Effector CD8-positive, alpha-beta T cell (primary cell): Measurements from ENCODE around the gene FBLN2.
"Not testable (repeated sequence)": the region's sequence is repeated elsewhere in the genome, so short reads cannot be mapped to it uniquely, and the experiment has no call there.

Experiments
- DNase-seq: peaks from one replicate; lab custom pipeline; 2025; lab: John Stamatoyannopoulos, UW

The FBLN2 gene

DNA sequence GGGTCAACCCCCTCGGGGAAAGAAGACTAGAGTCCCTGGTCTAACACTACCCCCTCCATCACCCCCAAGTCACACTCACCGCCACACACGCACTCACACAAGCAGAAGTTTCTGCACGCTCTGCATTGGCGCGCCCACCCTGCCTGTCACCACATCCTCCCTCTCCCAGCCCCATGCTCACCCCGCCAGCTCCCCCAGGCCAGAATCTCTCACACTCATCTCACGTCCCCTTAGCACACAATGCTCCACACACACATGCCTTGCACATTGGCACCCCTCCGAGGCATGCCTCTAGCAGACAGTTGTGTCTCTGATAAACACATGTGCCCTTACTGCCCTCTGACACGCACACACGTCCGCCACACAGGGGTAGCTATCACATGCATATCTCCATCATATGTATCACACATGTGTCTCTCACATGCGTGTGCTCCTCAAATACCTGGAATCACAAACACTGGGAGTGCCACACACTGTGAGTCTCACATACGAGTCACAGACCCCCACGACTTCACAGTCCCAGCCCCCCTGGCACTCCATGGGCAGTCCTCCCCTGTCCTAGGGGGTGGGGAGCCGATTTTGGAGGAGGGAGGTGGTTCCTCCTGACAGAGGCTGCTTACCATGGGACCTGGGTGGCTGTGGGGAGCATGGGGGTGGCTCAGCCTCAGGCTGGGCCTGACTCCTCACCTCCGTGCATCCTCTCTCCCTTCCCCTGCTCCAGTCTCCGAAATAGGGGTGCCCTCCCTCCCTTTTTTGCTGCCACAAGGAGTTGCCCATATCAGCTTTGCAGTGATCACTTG, 898 bp downstream of the FBLN2 start:
- DNase-seq, result no peak

DNA sequence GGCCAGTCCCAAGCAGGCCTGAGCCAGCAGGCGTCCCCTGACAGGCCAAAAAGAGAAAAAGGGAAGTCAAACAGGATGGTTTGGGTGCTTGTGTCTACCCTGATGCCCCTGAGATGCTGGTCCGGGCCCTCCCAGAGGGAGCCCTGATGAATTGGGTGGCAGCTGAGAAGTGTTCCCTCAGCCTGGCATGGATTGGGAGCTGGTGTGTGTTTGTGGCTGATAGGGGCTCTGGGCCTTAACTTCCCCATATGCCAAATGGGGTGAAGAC, 1.4 kb downstream of the FBLN2 start:
- DNase-seq, result no peak

DNA sequence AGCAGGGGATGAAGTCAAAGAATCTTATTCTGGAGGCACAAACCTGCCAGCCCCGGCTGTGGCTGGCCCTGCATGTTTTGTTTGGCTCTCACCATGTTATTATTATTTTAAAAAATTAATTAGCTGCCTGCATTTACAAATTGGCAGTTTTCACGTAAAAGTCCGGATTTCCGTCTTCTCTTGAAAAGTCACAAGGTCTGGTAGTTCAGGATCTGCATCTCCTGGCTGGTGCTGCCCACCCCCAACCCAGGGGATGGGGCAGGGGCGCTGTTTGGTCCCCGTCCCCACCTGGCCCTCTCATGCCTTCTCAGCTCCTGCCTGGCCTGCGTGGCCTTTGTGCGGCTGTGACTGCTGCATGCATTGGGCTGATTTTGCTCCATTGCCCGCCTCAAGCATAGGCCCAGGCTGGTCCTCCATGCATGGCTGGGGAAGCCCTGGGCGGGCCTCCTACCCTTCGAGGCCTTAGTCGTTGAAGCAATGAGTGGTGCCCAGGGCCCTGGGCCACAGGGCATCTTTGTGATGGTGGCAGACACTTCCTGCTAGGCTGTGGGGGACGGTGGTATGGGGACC, 2.0 kb downstream of the FBLN2 start:
- DNase-seq, result no peak

DNA sequence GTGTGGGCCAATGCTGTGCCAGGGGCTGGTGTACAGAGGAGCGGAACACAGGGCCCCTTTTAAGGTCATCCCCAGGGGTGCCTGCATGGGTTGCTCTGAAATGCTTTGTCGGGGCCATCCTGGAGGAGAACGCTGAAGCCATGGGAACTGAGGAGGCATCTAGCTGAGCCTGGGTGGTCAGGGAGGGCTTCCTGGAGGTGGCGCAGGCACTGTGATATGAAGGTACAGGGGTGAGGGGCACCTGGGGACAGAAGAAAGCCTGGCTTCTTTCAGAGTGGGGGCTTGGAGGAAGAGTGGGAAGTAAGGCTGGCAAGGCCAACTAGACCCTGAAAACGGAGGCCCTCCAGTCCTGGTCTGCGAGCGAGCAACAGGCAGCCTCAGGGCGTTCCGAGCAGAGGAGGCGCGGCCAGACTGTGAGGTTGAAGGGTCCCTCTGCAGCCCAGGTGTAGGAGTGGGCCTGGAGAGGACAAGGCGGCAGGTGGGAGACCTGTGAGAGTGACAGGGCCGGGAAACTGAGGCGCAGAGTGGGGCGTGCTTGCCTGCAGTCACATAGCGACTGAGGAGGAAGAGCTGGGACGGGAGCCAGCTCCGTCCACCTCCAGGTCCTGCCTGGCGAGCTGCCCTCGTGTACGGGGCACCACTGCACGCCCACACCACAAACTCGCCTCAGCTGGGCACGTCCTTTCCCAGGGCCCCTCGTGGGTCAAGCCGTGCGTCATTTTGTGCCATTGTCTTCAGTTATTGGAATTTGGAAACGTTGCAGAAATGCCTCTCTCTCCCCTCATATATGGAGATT, 4.1 kb downstream of the FBLN2 start:
- DNase-seq, result no peak

DNA sequence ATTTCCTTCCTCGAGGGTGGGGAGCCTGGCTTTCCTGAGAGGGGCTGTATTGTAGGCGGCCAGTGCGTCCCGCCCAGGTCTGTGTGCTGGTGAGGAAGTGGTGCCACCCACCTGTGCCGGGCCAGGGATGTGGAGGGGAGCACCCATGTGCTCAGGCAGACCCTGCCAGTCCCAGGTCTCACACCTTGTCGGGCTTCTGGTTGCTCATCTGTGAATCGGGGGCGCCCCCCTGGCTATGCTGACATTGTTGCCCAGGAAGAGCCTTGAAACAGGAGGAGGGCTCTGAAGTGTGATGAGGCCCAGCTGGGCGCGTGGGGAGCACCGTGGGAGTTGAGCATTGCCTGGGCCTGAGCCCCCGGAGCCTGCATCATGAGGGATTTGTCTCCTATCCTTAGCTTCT, 4.8 kb downstream of the FBLN2 start:
- no peak for DNase-seq

GRCh38 chr3:13555753-13556152, 6.8 kb downstream of the FBLN2 start:
- no peak for DNase-seq

- no peak for DNase-seq
Measured at GRCh38 chr3:13556207-13556606, 7.3 kb downstream of the FBLN2 start.

- DNase-seq, result no peak
Measured at GRCh38 chr3:13556917-13557316, 8.0 kb downstream of the FBLN2 start.

GRCh38 chr3:13557417-13557816, 8.5 kb downstream of the FBLN2 start:
- no peak for DNase-seq

- DNase-seq, result no peak
Measured at GRCh38 chr3:13557926-13558325, 9.0 kb downstream of the FBLN2 start.

- DNase-seq, result no peak
Measured at GRCh38 chr3:13558651-13559050, 9.7 kb downstream of the FBLN2 start.

DNA sequence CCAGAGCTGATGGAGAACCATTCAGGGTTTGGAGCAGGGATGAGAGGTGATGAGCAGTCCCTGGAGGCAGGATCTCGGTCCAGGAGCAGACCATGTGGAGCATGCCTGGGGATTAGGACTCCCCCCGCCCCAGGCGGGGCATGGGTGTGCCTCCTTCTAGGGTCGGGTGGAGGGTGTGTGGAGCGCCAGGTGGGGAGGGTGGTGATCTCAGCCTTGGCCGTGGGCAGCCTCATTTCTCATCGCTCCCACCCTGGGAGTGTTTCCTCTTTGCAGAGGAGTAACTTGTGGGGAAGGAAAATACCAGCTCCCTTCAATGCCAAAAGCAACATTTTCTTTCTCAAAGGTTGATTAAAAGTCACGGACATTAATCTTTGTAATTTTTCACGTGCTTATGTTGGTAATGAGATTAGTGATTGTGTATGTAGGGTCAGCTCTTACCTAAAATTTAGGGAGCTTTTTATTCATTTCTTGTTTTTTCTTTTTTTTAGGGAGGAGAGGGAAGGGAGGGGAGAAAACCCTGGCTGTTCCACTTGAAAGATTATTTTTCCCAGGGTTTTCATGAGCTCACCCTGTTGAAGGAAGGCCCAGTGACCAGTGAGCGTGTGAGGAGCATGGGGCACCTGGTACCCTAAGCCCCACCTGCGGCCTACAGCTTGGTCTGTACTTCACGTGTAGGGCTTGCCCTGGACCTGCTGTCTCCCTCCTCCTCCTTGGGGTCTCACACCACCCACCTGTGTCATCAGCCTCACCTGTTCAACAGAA, 11.0 kb downstream of the FBLN2 start:
- DNase-seq, result no peak

DNA sequence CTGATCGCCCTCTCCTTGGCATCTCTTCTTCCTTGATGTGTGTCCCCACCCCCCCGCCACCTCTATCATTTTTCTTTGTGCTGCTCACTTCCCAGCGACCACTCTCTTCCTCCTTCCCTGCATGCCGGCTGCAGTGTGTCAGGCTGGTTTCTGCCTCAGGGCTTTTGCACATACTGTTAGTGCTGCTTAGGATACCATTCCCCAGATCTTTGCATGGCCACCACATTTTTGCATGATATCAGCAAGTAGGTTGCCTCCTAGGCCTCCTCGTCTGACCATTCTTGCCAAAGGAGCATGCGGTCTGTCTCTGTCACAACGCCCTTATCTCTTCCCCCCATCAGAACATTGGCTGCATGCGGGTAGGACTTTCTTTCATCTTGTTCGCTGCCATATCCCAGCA, 12.5 kb downstream of the FBLN2 start:
- DNase-seq, result no peak

- no peak for DNase-seq
Measured at GRCh38 chr3:13561967-13562366, 13.0 kb downstream of the FBLN2 start.

DNA sequence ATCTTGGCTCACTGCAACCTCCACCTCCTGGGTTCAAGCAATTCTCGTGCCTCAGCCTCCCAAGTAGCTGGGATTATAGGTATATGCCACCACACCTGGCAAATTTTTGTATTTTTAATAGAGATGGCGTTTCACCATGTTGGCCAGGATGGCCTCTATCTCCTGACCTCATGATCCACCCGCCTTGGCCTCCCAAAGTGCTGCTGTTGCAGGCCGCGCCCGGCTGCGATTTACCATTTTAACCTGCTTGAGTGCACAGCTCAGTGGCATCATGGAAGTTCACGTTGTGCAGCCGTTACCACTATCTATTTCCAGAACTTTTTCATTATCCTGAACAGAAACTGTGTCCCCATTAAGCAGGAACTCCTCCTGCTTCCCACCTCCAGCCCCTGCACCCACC, 13.5 kb downstream of the FBLN2 start:
- not testable (repeated sequence) for DNase-seq

GRCh38 chr3:13563321-13563720, 14.4 kb downstream of the FBLN2 start:
- no peak for DNase-seq

GRCh38 chr3:13563911-13564310, 15.0 kb downstream of the FBLN2 start:
- DNase-seq, result no peak

- no peak for DNase-seq
Measured at GRCh38 chr3:13564751-13565560, 16.0 kb downstream of the FBLN2 start.

DNA sequence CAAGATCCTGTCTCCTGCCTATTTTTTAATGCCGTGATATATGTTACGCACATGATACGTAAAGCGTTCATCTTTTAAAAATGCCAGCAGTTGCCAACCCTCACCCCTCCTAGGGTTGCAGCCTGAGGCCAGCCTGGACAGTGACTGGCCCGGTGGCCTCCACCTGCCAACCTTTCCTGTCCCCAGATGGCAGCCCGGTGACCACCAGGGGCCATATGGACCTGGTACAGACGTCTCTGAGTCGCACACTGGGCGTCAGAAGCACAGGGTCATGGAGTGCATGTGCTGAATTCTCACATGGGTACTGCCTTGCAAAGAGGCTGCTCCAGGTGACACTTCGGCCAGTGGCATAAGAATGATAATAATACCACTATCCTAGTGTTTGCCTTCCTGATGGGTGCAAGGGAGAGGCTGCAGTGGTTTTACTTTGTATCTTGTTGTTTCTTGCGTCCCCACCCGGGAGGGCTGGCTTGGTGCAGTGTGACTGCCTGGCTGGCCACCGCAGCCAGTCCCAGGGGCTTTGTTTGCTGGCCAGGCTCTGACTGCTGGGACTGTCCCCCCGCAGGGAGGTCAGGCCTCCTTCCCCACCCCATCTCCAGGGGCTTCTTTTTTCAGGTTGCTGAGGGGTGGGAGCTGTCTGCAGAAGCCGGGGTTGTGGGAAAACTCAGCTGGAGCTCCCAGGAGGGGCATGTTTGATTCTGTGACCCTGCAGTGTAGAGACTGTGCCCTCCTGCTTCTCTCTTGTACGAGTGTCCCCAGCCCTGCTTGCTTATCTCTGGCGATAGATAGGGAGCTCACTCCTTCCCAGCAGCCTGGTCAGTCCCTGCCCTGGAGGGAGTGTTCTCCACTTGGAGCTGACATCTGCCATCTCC, 16.9 kb downstream of the FBLN2 start:
- no peak for DNase-seq

DNA sequence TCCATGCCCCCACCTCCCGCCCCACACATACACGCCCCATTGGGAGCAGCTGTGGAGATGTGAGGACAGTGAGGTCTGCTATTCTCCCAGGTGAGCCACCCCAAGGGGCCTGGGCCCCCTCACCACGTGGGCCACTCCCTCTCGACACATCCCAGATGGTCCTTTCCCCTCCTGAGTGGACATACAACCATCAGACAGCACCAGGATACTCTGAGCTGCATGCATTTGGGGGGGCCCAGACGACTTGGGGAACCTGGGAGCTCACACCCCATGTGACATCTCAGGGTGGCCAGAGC, 17.5 kb downstream of the FBLN2 start:
- DNase-seq, result no peak

- no peak for DNase-seq
Measured at GRCh38 chr3:13566769-13567310, 17.9 kb downstream of the FBLN2 start.
